T-helper 2 cell treated with Interferon-gamma antibody and Interleukin-4, amounts not matched to agents 5 μg/mL and 100 μg/mL, for 36 hours (primary cell): ENCODE measurements around the gene ATAD1.
A peak's percentile ranks its signal among the peaks of the same experiment; 100 is the strongest.
"Not testable (repeated sequence)": the region's sequence is repeated elsewhere in the genome, so short reads cannot be mapped to it uniquely, and the experiment has no call there.

Experiments
- DNase-seq: peaks from one replicate; pipeline ENCODE4 v3.0.0; 2021; ENCODE audit warnings: low spot score
- H3K27ac Mint-ChIP-seq: one replicate; pipeline ENCODE4 v1.8.0; 2021; ENCODE audit warnings: mild to moderate bottlenecking, mixed read lengths
- H3K27me3 Mint-ChIP-seq: one replicate; pipeline ENCODE4 v1.8.0; 2021; ENCODE audit warnings: low read depth, mixed read lengths
- H3K36me3 Mint-ChIP-seq: one replicate; pipeline ENCODE4 v1.8.0; 2021; ENCODE audit warnings: low read depth, mixed read lengths
- H3K4me1 Mint-ChIP-seq: one replicate; pipeline ENCODE4 v1.8.0; 2021; ENCODE audit warnings: low read depth, mixed read lengths
- H3K4me3 Mint-ChIP-seq: one replicate; pipeline ENCODE4 v1.8.0; 2022; ENCODE audit warnings: mild to moderate bottlenecking, moderate library complexity, mixed read lengths
- H3K9me3 Mint-ChIP-seq: one replicate; pipeline ENCODE4 v1.8.0; 2021; ENCODE audit warnings: mixed read lengths

ATAD1 gene

GRCh38 chr10:87817609-87818504, at the start of gene ATAD1:
ATAD1 (minus strand) TSS chr10:87818226; CDS start chr10:87814599, 3,627 bp downstream.
- peak within 1 kb of the TSS; percentile 94 for H3K4me3 Mint-ChIP-seq
- DNase-seq = peak; percentile 89

GRCh38 chr10:87867453-87867852, 49.4 kb upstream of the ATAD1 start:
- H3K36me3 Mint-ChIP-seq = peaks cover 49% of the 10 kb centered on the region
- peak overlapping the region; percentile 96 for H3K4me3 Mint-ChIP-seq
- no peaks in the 10 kb centered on the region for H3K9me3 Mint-ChIP-seq
- peaks cover 35% of the 10 kb centered on the region for H3K4me1 Mint-ChIP-seq
- H3K27me3 Mint-ChIP-seq = no peaks in the 10 kb centered on the region
- no peak overlapping the region for H3K27ac Mint-ChIP-seq
- DNase-seq = no peak

More at GRCh38 chr10:87817609-87818504, at the start of gene ATAD1:
- peak within 1 kb of the TSS; percentile 93 for H3K27ac Mint-ChIP-seq
- H3K36me3 Mint-ChIP-seq = peaks cover 7% of the 10 kb centered on the region
- H3K4me1 Mint-ChIP-seq = peaks cover 30% of the 10 kb centered on the region
- peaks cover 2% of the 10 kb centered on the region for H3K27me3 Mint-ChIP-seq
- no peaks in the 10 kb centered on the region for H3K9me3 Mint-ChIP-seq

- Mint-ChIP-seq H3K36me3 (peaks cover 50% of the 10 kb centered on the region), H3K4me3 (peak overlapping the region; percentile 96), H3K27me3 (no peaks in the 10 kb centered on the region), H3K27ac (no peak overlapping the region), H3K9me3 (no peaks in the 10 kb centered on the region), H3K4me1 (peaks cover 37% of the 10 kb centered on the region)
- DNase-seq = no peak
These were observed 48.5 kb upstream of the ATAD1 start for GRCh38 chr10:87866412-87866974.

- Mint-ChIP-seq H3K27ac (peak overlapping the region; percentile 47), H3K9me3 (no peaks in the 10 kb centered on the region), H3K36me3 (peaks cover 41% of the 10 kb centered on the region), H3K4me3 (peak overlapping the region; percentile 96), H3K27me3 (peaks cover under 1% of the 10 kb centered on the region), H3K4me1 (peaks cover 36% of the 10 kb centered on the region)
- DNase-seq = no peak
These were observed 47.3 kb upstream of the ATAD1 start for GRCh38 chr10:87865241-87865881.

- no peaks in the 10 kb centered on the region for H3K9me3 Mint-ChIP-seq
- peak overlapping the region; percentile 89 for H3K27ac Mint-ChIP-seq
- peaks cover 3% of the 10 kb centered on the region for H3K27me3 Mint-ChIP-seq
- peaks cover 39% of the 10 kb centered on the region for H3K4me1 Mint-ChIP-seq
- DNase-seq = no peak
- H3K4me3 Mint-ChIP-seq = peak overlapping the region; percentile 96
- H3K36me3 Mint-ChIP-seq = peaks cover 38% of the 10 kb centered on the region
These were observed 46.6 kb upstream of the ATAD1 start for GRCh38 chr10:87864496-87865059.

- Mint-ChIP-seq H3K36me3 (peaks cover 38% of the 10 kb centered on the region), H3K4me3 (peak overlapping the region; percentile 96), H3K4me1 (peaks cover 36% of the 10 kb centered on the region), H3K27ac (peak overlapping the region; percentile 89)
- H3K9me3 Mint-ChIP-seq, H3K27me3 Mint-ChIP-seq: not testable (repeated sequence)
- DNase-seq = peak; percentile 37
These were observed 46.0 kb upstream of the ATAD1 start for GRCh38 chr10:87863951-87864495.

- Mint-ChIP-seq H3K4me1 (peaks cover 30% of the 10 kb centered on the region), H3K36me3 (peaks cover 32% of the 10 kb centered on the region), H3K27me3 (peaks cover 3% of the 10 kb centered on the region), H3K4me3 (peak within 1 kb of the TSS; percentile 96), H3K27ac (peak within 1 kb of the TSS; percentile 92), H3K9me3 (no peaks in the 10 kb centered on the region)
- peak; percentile 87 for DNase-seq
These were observed 45.3 kb upstream of the ATAD1 start, which contains the start of the genes KLLN and PTEN for GRCh38 chr10:87863053-87863943. KLLN (minus strand) TSS chr10:87863533; CDS start chr10:87862487, 1,046 bp downstream. PTEN (plus strand) TSS chr10:87863625; CDS start chr10:87864470, 845 bp downstream.

GRCh38 chr10:87862679-87863052, 44.6 kb upstream of the ATAD1 start:
- H3K27me3 Mint-ChIP-seq = peaks cover 3% of the 10 kb centered on the region
- H3K4me3 Mint-ChIP-seq = peak overlapping the region; percentile 94
- DNase-seq = no peak
- peaks cover 26% of the 10 kb centered on the region for H3K4me1 Mint-ChIP-seq
- no peaks in the 10 kb centered on the region for H3K9me3 Mint-ChIP-seq
- peak overlapping the region; percentile 92 for H3K27ac Mint-ChIP-seq
- H3K36me3 Mint-ChIP-seq = peaks cover 28% of the 10 kb centered on the region

GRCh38 chr10:87861953-87862678, 44.1 kb upstream of the ATAD1 start:
- peaks cover 22% of the 10 kb centered on the region for H3K4me1 Mint-ChIP-seq
- DNase-seq = peak; percentile 93
- peak overlapping the region; percentile 92 for H3K27ac Mint-ChIP-seq
- H3K9me3 Mint-ChIP-seq = no peaks in the 10 kb centered on the region
- H3K36me3 Mint-ChIP-seq = peaks cover 24% of the 10 kb centered on the region
- peaks cover 3% of the 10 kb centered on the region for H3K27me3 Mint-ChIP-seq
- H3K4me3 Mint-ChIP-seq = peak overlapping the region; percentile 94

- Mint-ChIP-seq H3K4me1 (peaks cover 19% of the 10 kb centered on the region), H3K27ac (peak overlapping the region; percentile 92), H3K36me3 (peaks cover 19% of the 10 kb centered on the region), H3K4me3 (peak overlapping the region; percentile 94), H3K9me3 (no peaks in the 10 kb centered on the region), H3K27me3 (peaks cover 3% of the 10 kb centered on the region)
- DNase-seq = no peak
These were observed 43.5 kb upstream of the ATAD1 start for GRCh38 chr10:87861566-87861952.

- no peak for DNase-seq
- no peaks in the 10 kb centered on the region for H3K9me3 Mint-ChIP-seq
- peaks cover 18% of the 10 kb centered on the region for H3K4me1 Mint-ChIP-seq
- peaks cover 17% of the 10 kb centered on the region for H3K36me3 Mint-ChIP-seq
- peak overlapping the region; percentile 94 for H3K4me3 Mint-ChIP-seq
- H3K27ac Mint-ChIP-seq = no peak overlapping the region
- H3K27me3 Mint-ChIP-seq = peaks cover 3% of the 10 kb centered on the region
These were observed 42.9 kb upstream of the ATAD1 start for GRCh38 chr10:87860816-87861403.
